Measurements from ENCODE around the gene GSTM4. TPM values are rescaled to one million over a fixed set of nuclear protein-coding genes. Genes with fewer than 3 reads are reported as not detected.

Gene GSTM4
- 10 to 100 TPM; 24.1 to 37.2 TPM for total RNA-seq

DNA sequence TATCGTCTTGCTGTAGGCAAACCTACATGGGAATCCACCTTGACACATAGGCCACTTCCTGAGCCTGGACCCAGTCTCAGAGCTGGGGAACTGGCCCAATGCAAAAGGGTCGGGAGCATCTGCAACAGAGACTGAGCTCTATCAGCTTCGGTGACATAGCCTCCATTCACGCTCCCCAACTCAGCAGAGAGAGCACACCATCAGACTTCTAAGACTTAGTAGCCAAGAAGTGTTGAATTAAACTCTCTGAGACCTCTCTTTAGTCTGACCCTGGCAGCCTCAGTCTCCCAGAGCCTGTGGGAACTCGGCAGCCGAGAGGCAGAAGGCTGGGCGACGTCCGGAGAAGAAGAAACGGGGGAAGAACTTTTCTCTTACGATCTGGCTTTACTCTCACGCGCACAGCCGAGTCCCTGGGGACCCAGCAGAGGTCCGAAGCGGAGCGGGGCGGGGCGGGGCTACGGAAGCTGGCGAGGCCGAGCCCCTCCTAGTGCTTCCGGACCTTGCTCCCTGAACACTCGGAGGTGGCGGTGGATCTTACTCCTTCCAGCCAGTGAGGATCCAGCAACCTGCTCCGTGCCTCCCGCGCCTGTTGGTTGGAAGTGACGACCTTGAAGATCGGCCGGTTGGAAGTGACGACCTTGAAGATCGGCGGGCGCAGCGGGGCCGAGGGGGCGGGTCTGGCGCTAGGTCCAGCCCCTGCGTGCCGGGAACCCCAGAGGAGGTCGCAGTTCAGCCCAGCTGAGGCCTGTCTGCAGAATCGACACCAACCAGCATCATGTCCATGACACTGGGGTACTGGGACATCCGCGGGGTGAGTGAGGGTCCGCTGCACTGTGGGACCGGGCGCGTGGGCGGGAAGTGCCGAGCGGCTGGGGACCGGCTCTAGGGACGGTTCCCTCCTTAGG is at the start of gene GSTM4:
GSTM4 (plus strand) TSS at position 485 of the 905 bp plus-strand sequence; CDS start at position 776, 291 bp downstream.
- Histone ChIP-seq H3K4me1 (peaks cover 48% of the 10 kb centered on the region), H3K27ac (peak within 1 kb of the TSS; percentile 71 to 83 (median 79)), H3K27me3 (no peaks in the 10 kb centered on the region), H3K9me3 (no peaks in the 10 kb centered on the region), H3K36me3 (replicated peaks in 1 of 2; ENCODE audit: insufficient read depth in 1 of 2, low read depth in 2 of 2) (no peaks in the 10 kb centered on the region), H3K4me3 (peak within 1 kb of the TSS; percentile 0 to 24)
- 0 to 4% methylated on average over 22 to 48 of the region's 54 CpGs for WGBS, 2 donors
- ATAC-seq = peak; percentile 85
- peak; percentile 83 to 92 (median 88) for DNase-seq
- TF ChIP-seq POLR2A (IDR thresholded peaks at IDR 0.05) = peak; percentile 43 to 79 (median 79)
- TF ChIP-seq, protein P1, sequence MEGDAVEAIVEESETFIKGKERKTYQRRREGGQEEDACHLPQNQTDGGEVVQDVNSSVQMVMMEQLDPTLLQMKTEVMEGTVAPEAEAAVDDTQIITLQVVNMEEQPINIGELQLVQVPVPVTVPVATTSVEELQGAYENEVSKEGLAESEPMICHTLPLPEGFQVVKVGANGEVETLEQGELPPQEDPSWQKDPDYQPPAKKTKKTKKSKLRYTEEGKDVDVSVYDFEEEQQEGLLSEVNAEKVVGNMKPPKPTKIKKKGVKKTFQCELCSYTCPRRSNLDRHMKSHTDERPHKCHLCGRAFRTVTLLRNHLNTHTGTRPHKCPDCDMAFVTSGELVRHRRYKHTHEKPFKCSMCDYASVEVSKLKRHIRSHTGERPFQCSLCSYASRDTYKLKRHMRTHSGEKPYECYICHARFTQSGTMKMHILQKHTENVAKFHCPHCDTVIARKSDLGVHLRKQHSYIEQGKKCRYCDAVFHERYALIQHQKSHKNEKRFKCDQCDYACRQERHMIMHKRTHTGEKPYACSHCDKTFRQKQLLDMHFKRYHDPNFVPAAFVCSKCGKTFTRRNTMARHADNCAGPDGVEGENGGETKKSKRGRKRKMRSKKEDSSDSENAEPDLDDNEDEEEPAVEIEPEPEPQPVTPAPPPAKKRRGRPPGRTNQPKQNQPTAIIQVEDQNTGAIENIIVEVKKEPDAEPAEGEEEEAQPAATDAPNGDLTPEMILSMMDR (IDR thresholded peaks at IDR 0.05) = peak in 2 of 7 experiments; percentile 8 to 25
- intact Hi-C loops (cut with DNase I) = no loop called here

DNA sequence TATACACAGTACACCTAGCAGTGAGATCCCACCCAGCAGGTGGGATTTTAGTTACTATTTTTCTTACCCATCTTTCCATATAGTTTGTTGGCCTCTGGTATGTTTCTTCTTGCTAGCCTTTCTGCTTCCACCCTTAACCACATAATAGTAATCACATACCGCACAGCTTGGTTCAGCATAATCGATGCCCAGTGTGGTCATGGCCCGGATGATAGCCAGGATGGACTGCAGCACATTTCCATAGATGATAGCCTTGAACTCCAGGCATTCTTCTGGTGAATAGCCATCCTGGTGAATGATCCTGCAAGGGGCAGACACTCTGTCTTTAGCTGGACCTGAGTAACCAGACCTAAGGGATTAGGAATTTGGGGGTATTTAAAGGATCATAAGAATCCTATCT is 46.0 kb upstream of the GSTM4 start:
- DNase-seq (no peak), ATAC-seq (no peak)
- no peak overlapping the region for H3K4me3 ChIP-seq
- H3K9me3 ChIP-seq = no peaks in the 10 kb centered on the region
- no peaks in the 10 kb centered on the region for H3K4me1 ChIP-seq
- H3K27ac ChIP-seq = no peak overlapping the region
- no peak for TF ChIP-seq POLR2A (IDR thresholded peaks at IDR 0.05)
- TF ChIP-seq, protein P1 (IDR thresholded peaks at IDR 0.05) = no peak
- intact Hi-C loops (cut with DNase I) = no loop called here
- WGBS, 2 donors = 92 to 96% methylated on average over 3 of the region's 3 CpGs
- no peaks in the 10 kb centered on the region for H3K27me3 ChIP-seq
- H3K36me3 ChIP-seq (replicated peaks in 1 of 2; ENCODE audit: insufficient read depth in 1 of 2, low read depth in 2 of 2) = no peaks in the 10 kb centered on the region

DNA sequence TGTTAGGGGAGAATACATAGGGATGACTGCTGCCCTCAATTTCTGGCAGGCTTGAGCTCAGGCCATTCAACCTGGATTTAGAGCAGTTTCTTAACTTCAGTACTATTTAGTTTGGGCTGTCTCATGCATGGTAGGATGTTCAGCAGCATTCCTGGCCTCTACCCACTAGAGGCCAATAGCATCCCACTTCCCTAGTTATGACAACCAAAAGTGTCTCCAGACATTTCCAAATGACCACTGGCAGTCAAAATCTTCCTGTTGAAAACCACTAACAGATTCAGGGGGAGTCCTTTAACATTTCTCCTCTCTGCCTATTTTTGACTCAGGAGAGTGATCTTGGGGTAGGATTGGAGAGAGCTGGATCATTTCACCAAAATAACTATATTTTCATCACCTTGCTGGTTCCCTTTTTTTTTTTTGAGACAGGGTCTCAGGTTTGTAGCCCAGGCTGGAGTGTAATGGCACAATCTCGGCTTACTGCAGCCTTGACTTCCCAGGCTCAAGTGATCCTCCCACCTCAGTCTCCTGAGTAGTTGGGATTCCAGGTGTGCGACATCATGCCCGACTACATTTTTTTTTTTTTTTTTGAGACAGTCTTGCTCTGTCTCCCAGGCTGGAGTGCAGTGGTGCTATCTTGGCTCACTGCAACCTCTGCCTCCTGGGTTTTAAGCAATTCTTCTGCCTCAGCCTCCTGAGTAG is 45.1 kb upstream of the GSTM4 start:
- TF ChIP-seq, protein P1 (IDR thresholded peaks at IDR 0.05) = no peak
- TF ChIP-seq POLR2A (IDR thresholded peaks at IDR 0.05) = no peak
- Histone ChIP-seq H3K9me3 (no peaks in the 10 kb centered on the region), H3K27ac (no peak overlapping the region), H3K4me3 (no peak overlapping the region), H3K36me3 (replicated peaks in 1 of 2; ENCODE audit: insufficient read depth in 1 of 2, low read depth in 2 of 2) (no peaks in the 10 kb centered on the region), H3K27me3 (no peaks in the 10 kb centered on the region), H3K4me1 (no peaks in the 10 kb centered on the region)
- ATAC-seq (no peak), DNase-seq (no peak)
- intact Hi-C loops (cut with DNase I) = no loop called here
- 57 to 76% methylated on average over 3 of the region's 3 CpGs for WGBS, 2 donors

DNA sequence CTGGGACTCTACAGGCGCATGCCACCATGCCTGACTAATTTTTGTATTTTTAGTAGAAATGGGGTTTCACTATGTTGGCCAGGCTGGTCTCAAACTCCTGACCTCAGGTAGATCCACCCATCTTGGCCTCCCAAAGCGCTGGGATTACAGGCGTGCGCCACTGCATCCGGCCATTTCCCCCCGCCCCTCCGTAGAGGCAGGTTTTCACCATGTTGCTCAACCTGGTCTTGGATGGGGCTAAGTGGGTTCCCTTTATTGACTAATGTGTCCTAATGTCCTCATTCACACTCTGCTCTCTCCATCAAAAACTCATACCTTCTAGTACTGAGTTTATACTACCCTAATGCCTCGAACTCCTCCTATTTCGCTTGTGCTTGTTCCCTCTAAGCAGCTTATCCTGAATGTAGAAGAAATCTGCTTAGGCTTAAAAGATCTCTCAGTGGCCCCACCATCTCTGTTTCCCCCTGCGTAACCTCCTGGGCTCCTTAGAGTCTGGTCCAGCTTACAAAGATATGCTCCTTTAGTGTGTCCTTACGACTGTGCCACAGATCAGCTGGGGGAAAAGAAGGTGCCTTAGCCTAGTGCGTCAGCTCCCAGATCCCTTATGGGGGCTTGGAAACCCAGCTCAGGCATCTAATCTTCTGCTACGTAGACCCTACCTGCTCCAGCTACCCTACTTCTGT is 44.5 kb upstream of the GSTM4 start:
- Histone ChIP-seq H3K36me3 (replicated peaks in 1 of 2; ENCODE audit: insufficient read depth in 1 of 2, low read depth in 2 of 2) (no peaks in the 10 kb centered on the region), H3K4me1 (no peaks in the 10 kb centered on the region), H3K27me3 (no peaks in the 10 kb centered on the region), H3K9me3 (no peaks in the 10 kb centered on the region), H3K4me3 (no peak overlapping the region), H3K27ac (no peak overlapping the region)
- WGBS, 2 donors = 84 to 94% methylated on average over 12 to 13 of the region's 13 CpGs
- DNase-seq (no peak), ATAC-seq (no peak)
- TF ChIP-seq POLR2A (IDR thresholded peaks at IDR 0.05) = no peak
- TF ChIP-seq, protein P1 (IDR thresholded peaks at IDR 0.05) = no peak
- intact Hi-C loops (cut with DNase I) = no loop called here

Measured in body of pancreas (tissue), 4 donors.